HepG2 (cell line): ENCODE measurements around the gene RSF1. TPM values are rescaled to one million over a fixed set of nuclear protein-coding genes. Genes with fewer than 3 reads are reported as not detected.

Experiments used
- ATAC-seq: fragments of 200-7000 bp; cut with Tn5 transposase; 3 replicates; pipeline ENCODE4 v1.9.1; 2020; ENCODE audit warnings: mild to moderate bottlenecking, moderate library complexity
- BruUV-seq: library from RNA; stranded (reverse); fragments of 400-500 nt; replicated peaks from 2 replicates; lab custom pipeline; 2021; lab: Mats Ljungman, UMichigan
- CTCF ChIA-PET: fragments of 300-600 bp; formaldehyde crosslinking; extraction: SDS; loops from one replicate; lab custom pipeline; 2021; ENCODE audit warnings: low total read pairs, inconsistent platforms, low intra/inter-chr PET ratio; lab: Yijun Ruan, JAX
- POLR2A ChIA-PET: fragments of 350-600 bp; sonication (Branson Sonifier 250); formaldehyde crosslinking; loops from one replicate; lab custom pipeline; 2020; ENCODE audit warnings: antibody characterized with exemption, inconsistent platforms; lab: Yijun Ruan, JAX
- DNase-seq: peaks from one replicate; pipeline ENCODE4 v3.0.0-alpha.2; 2015; ENCODE audit warnings: low spot score
- FAIRE-seq: peaks from 3 replicates; lab custom pipeline; 2011; peaks lifted over from hg19 to GRCh38; lab: Jason Lieb, UNC
- H2AFZ ChIP-seq: one replicate; pipeline ENCODE4 v1.6.1; 2011; ENCODE audit warnings: low read length, inconsistent platforms
- H3K27ac ChIP-seq: fragments of 300-600 bp; 3 replicates; pipeline ENCODE4 v1.8.0; 2011; ENCODE audit warnings: mixed run types, mild to moderate bottlenecking, mixed read lengths, low read length, inconsistent platforms; ENCODE audit not compliant: insufficient read depth; ENCODE audit errors: extremely low read length
- H3K27me3 ChIP-seq, 2 experiments: fragments of 200-600 bp in 1 of 2; 2 replicates in 1 of 2; 3 replicates in 1 of 2; pipeline versions ENCODE4 v1.6.0 to v1.8.0; 2011; ENCODE audit warnings: low read length in 2 of 2, mild to moderate bottlenecking in 2 of 2, moderate library complexity in 2 of 2, inconsistent platforms in 1 of 2; ENCODE audit not compliant: insufficient read depth in 2 of 2, control insufficient read depth in 1 of 2
- H3K36me3 ChIP-seq, 2 experiments: fragments of 200-600 bp in 1 of 2; replicated peaks in 1 of 2; 2 replicates in 1 of 2; 3 replicates in 1 of 2; pipeline versions ENCODE4 v1.5.1 to v1.8.0; 2011; ENCODE audit warnings: low read length in 2 of 2, inconsistent platforms in 1 of 2; ENCODE audit not compliant: insufficient read depth in 2 of 2, control insufficient read depth in 1 of 2
- H3K4me1 ChIP-seq: 2 replicates; pipeline ENCODE4 v1.5.1; 2012; ENCODE audit warnings: low read length, inconsistent platforms; ENCODE audit not compliant: insufficient read depth
- H3K4me2 ChIP-seq: 2 replicates; pipeline ENCODE4 v1.6.0; 2011; ENCODE audit warnings: low read depth, low read length, inconsistent platforms
- H3K4me3 ChIP-seq, 3 experiments: fragments of 200-600 bp in 1 of 3; sonication (generic), shearing (Covaris generic) in 1 of 3; replicated peaks in 1 of 3; 2 replicates each; pipeline ENCODE4 v1.5.1; 2011 to 2016; ENCODE audit warnings: low read length in 3 of 3, inconsistent platforms in 2 of 3, low read depth in 2 of 3, mild to moderate bottlenecking in 2 of 3, control low read depth in 1 of 3, mixed read lengths in 1 of 3; ENCODE audit not compliant: insufficient read depth in 1 of 3
- H3K79me2 ChIP-seq: one replicate; pipeline ENCODE4 v1.6.1; 2011; ENCODE audit warnings: low read length, inconsistent platforms; ENCODE audit not compliant: insufficient read depth
- H3K9ac ChIP-seq: 2 replicates; pipeline ENCODE4 v1.6.0; 2011; ENCODE audit warnings: mild to moderate bottlenecking, low read depth, low read length, inconsistent platforms; ENCODE audit not compliant: insufficient read depth
- H3K9me3 ChIP-seq: 2 replicates; pipeline ENCODE4 v1.5.1; 2012; ENCODE audit warnings: mild to moderate bottlenecking, low read length
- H4K20me1 ChIP-seq: 2 replicates; pipeline ENCODE4 v1.6.0; 2011; ENCODE audit warnings: inconsistent platforms, mild to moderate bottlenecking, low read length, moderate library complexity; ENCODE audit not compliant: insufficient read depth
- AGO1 ChIP-seq: fragments of 200-400 bp; formaldehyde crosslinking; IDR thresholded peaks from 2 replicates; pipeline ENCODE4 v1.6.1; 2017; ENCODE audit warnings: mild to moderate bottlenecking, low read depth, low read length, moderate library complexity; ENCODE audit not compliant: poor library complexity, severe bottlenecking
- ATF7 ChIP-seq, 2 experiments: fragments of 450-650 bp in 1 of 2; sonication (generic) in 1 of 2; formaldehyde crosslinking in 1 of 2; IDR thresholded peaks; 2 replicates each; pipeline versions ENCODE4 v1.4.0 to v1.6.1; 2016 to 2020; ENCODE audit warnings: antibody characterized with exemption in 1 of 2, mild to moderate bottlenecking in 1 of 2, missing genetic modification reagents in 1 of 2
- BRD4 ChIP-seq: sonication (generic); formaldehyde crosslinking; IDR thresholded peaks from 2 replicates; pipeline ENCODE4 v1.4.0; 2020; ENCODE audit warnings: missing genetic modification reagents
- MEIS2 ChIP-seq: sonication (generic); formaldehyde crosslinking; IDR thresholded peaks from 2 replicates; pipeline ENCODE4 v1.9.0; 2021; ENCODE audit warnings: mild to moderate bottlenecking, missing genetic modification reagents
- MTA1 ChIP-seq: sonication (generic); formaldehyde crosslinking; IDR thresholded peaks from 2 replicates; pipeline ENCODE4 v1.4.0; 2020; ENCODE audit warnings: missing genetic modification reagents, mild to moderate bottlenecking, borderline replicate concordance
- NFE2 ChIP-seq: sonication (generic); formaldehyde crosslinking; IDR thresholded peaks from 2 replicates; pipeline ENCODE4 v1.4.0; 2020; ENCODE audit warnings: missing genetic modification reagents
- NR2F2 ChIP-seq: IDR thresholded peaks from 2 replicates; pipeline ENCODE4 v1.6.1; 2012; ENCODE audit warnings: low read depth, inconsistent platforms, borderline replicate concordance
- NR2F6 ChIP-seq, 2 experiments: IDR thresholded peaks; 2 replicates each; pipeline ENCODE4 v1.6.1; 2016; ENCODE audit warnings: antibody characterized with exemption in 1 of 2, mild to moderate bottlenecking in 1 of 2
- RELA ChIP-seq: sonication (generic); formaldehyde crosslinking; IDR thresholded peaks from 2 replicates; pipeline ENCODE4 v1.4.0; 2020; ENCODE audit warnings: missing genetic modification reagents
- REPIN1 ChIP-seq: sonication (generic); formaldehyde crosslinking; IDR thresholded peaks from 2 replicates; pipeline ENCODE4 v1.8.0; 2022; ENCODE audit warnings: missing genetic modification reagents, low read depth, mild to moderate bottlenecking, borderline replicate concordance
- SIX4 ChIP-seq: sonication (generic); formaldehyde crosslinking; IDR thresholded peaks from 2 replicates; pipeline ENCODE4 v1.4.0; 2020; ENCODE audit warnings: missing genetic modification reagents
- TGIF2 ChIP-seq: IDR thresholded peaks from 2 replicates; pipeline ENCODE4 v1.6.1; 2016; ENCODE audit warnings: control low read depth, missing compliant biosample characterization
- ZFP1 ChIP-seq: IDR thresholded peaks from 2 replicates; pipeline ENCODE4 v1.6.1; 2016
- ZFP36 ChIP-seq: fragments of 150-350 bp; IDR thresholded peaks from 2 replicates; pipeline ENCODE4 v1.6.1; 2018; ENCODE audit warnings: borderline replicate concordance, low read length, low read depth; ENCODE audit not compliant: partially characterized antibody
- ZNF468 ChIP-seq: sonication (generic); formaldehyde crosslinking; IDR thresholded peaks from 2 replicates; pipeline ENCODE4 v1.8.0; 2022; ENCODE audit warnings: mild to moderate bottlenecking, moderate library complexity, missing genetic modification reagents
- ZNF570 ChIP-seq: sonication (generic); formaldehyde crosslinking; IDR thresholded peaks from 2 replicates; pipeline ENCODE4 v1.4.0; 2020; ENCODE audit warnings: mild to moderate bottlenecking, missing genetic modification reagents, borderline replicate concordance
- ZNF652 ChIP-seq: IDR thresholded peaks from 2 replicates; pipeline ENCODE4 v1.6.1; 2016; ENCODE audit warnings: low read depth, borderline replicate concordance
- in situ Hi-C: cut with HindIII; loops from 2 replicates; pipeline ENCODE4 v1.10.0; 2017; ENCODE audit warnings: low pct_unique_long_range_greater_than_20kb; ENCODE audit not compliant: extremely low pct_ligation_motif_present
- intact Hi-C: fragments of 100-400 bp; cut with micrococcal nuclease; formaldehyde crosslinking; loops from one replicate; pipeline ENCODE4 v1.10.0; 2022; ENCODE audit not compliant: unreplicated experiment
- polyA plus RNA-seq, 8 experiments: library from polyadenylated mRNA; depleted of rRNA in 3 of 8; stranded (reverse) in 7 of 8; unstranded in 1 of 8; fragments of >200 nt; fragmentation: Illumina TruSeq in 4 of 8; extraction: Trizol in 4 of 8; gene quantifications; 2 replicates each; pipeline versions ENCODE4 v1.2.1 to v1.2.3, GENCODE V29; 2011 to 2016; ENCODE audit warnings: low read depth in 4 of 8, missing spikeins in 1 of 8, mixed read lengths in 1 of 8; ENCODE audit not compliant: insufficient read depth in 1 of 8
- total RNA-seq, 5 experiments: library from RNA; depleted of rRNA; stranded (reverse); fragments of >200 nt; fragmentation: Illumina TruSeq; extraction: Trizol; gene quantifications; 2 replicates each; pipeline ENCODE4 v1.2.3, GENCODE V29; 2016; ENCODE audit warnings: low read depth in 1 of 5
- TF ChIP-seq, protein P1 (sequence below): sonication (generic); formaldehyde crosslinking; IDR thresholded peaks from 2 replicates; pipeline ENCODE4 v1.5.1; 2020; ENCODE audit warnings: mild to moderate bottlenecking, missing genetic modification reagents
- TF ChIP-seq, protein P2 (sequence below), 2 experiments: sonication (generic) in 1 of 2; formaldehyde crosslinking in 1 of 2; IDR thresholded peaks; 2 replicates each; pipeline versions ENCODE4 v1.4.0 to v1.6.1; 2018 to 2020; ENCODE audit warnings: missing genetic modification reagents in 2 of 2, borderline replicate concordance in 1 of 2, low read depth in 1 of 2, mild to moderate bottlenecking in 1 of 2, missing biosample characterization in 1 of 2
- TF ChIP-seq, protein P3 (sequence below): sonication (generic); formaldehyde crosslinking; IDR thresholded peaks from 2 replicates; pipeline ENCODE4 v1.4.0; 2020; ENCODE audit warnings: mild to moderate bottlenecking, missing genetic modification reagents

The RSF1 gene
- total and polyA plus RNA-seq, 2 of the 13 experiments (the other 11 are each of a cell fraction or from before 2014, with no cell fraction given) = 15.5 to 33.1 TPM

DNA sequence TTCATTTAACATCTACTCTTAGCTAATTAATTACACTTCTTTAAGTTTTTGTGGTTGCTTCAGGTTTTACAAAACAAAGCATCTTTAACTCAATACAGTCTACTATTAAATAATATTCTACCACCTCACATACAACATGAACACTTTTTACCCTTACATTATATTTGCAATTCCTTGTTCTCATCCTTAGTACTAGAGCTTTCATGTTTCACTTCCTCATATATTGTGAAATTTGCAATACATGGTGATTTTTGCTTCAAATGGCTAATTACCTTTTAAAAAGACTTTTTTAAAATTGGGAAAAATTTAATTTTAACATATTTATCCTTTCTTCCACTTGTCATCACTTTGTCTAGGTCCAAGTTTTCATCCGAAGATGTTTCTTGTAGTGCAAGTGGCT is 37.5 kb downstream of the RSF1 start (continued):
- TF ChIP-seq, protein P1, sequence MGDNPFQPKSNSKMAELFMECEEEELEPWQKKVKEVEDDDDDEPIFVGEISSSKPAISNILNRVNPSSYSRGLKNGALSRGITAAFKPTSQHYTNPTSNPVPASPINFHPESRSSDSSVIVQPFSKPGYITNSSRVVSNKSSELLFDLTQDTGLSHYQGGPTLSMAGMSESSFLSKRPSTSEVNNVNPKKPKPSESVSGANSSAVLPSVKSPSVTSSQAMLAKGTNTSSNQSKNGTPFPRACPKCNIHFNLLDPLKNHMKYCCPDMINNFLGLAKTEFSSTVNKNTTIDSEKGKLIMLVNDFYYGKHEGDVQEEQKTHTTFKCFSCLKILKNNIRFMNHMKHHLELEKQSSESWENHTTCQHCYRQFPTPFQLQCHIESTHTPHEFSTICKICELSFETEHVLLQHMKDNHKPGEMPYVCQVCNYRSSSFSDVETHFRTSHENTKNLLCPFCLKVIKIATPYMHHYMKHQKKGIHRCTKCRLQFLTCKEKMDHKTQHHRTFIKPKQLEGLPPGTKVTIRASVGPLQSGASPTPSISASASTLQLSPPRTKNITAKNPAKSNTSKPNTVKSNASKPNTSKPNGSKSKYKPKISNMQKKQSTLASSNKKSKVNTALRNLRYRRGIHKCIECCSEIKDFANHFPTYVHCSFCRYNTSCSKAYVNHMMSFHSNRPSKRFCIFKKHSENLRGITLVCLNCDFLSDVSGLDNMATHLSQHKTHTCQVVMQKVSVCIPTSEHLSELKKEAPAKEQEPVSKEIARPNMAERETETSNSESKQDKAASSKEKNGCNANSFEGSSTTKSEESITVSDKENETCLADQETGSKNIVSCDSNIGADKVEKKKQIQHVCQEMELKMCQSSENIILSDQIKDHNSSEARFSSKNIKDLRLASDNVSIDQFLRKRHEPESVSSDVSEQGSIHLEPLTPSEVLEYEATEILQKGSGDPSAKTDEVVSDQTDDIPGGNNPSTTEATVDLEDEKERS (CRISPR knock-in tag) = no peak
- TF ChIP-seq ZNF468 (CRISPR knock-in tag) = no peak
- no peak for TF ChIP-seq MTA1 (CRISPR knock-in tag)
- TF ChIP-seq ZNF570 (CRISPR knock-in tag) = no peak
- no peak for TF ChIP-seq NR2F2
- no peak for TF ChIP-seq ATF7 (IDR thresholded peaks at IDR 0.05)
- TF ChIP-seq ATF7 (CRISPR knock-in tag; IDR thresholded peaks at IDR 0.05) = no peak
- TF ChIP-seq REPIN1 = no peak

DNA sequence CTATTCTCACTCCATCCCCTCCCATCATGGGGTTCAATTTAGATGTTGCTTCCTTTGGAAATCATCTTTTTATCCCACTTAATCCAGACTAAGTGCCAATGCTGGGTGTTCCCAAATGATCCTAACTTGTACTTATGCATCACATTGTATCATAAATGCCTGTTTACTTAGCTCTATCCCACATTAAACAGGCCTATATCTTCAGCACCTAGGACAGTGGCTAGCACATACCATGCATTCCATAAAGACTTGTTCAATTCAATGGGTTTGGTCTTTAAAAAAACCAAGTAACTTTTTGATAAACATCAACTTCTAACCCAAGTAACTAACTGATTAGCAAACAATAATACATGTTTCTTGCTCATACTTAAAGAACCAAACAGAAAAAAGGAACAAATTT is 40.6 kb downstream of the RSF1 start:
- DNase-seq (peak; percentile 29), FAIRE-seq (no peak), ATAC-seq (no peak)
- no peaks in the 10 kb centered on the region for H3K27me3 ChIP-seq
- in situ Hi-C loops = loop anchor here (5.0 kb wide), 1 partner anchor 222 kb away; no protein-coding TSS in a partner anchor
- intact Hi-C loops = no loop called here
- CTCF ChIA-PET = no interaction called here
- no peak overlapping the region for H3K4me2 ChIP-seq
- H3K79me2 ChIP-seq = peaks cover 56% of the 10 kb centered on the region
- no peak overlapping the region for H2AFZ ChIP-seq
- no TSS peak for BruUV-seq
- no peak overlapping the region for H3K27ac ChIP-seq
- H4K20me1 ChIP-seq = peaks cover 36% of the 10 kb centered on the region
- peaks cover 0 to 4% of the 10 kb centered on the region in 2 experiments; a peak in 1 of 5 replicates for H3K36me3 ChIP-seq
- no peak overlapping the region for H3K4me3 ChIP-seq
- peaks cover 20% of the 10 kb centered on the region for H3K4me1 ChIP-seq
- H3K9ac ChIP-seq = no peak overlapping the region
- no peaks in the 10 kb centered on the region for H3K9me3 ChIP-seq
- POLR2A ChIA-PET = no interaction called here
- TF ChIP-seq ZFP36 = no peak
- TF ChIP-seq NFE2 = no peak
- no peak for TF ChIP-seq BRD4 (CRISPR knock-in tag)
- TF ChIP-seq, protein P2, sequence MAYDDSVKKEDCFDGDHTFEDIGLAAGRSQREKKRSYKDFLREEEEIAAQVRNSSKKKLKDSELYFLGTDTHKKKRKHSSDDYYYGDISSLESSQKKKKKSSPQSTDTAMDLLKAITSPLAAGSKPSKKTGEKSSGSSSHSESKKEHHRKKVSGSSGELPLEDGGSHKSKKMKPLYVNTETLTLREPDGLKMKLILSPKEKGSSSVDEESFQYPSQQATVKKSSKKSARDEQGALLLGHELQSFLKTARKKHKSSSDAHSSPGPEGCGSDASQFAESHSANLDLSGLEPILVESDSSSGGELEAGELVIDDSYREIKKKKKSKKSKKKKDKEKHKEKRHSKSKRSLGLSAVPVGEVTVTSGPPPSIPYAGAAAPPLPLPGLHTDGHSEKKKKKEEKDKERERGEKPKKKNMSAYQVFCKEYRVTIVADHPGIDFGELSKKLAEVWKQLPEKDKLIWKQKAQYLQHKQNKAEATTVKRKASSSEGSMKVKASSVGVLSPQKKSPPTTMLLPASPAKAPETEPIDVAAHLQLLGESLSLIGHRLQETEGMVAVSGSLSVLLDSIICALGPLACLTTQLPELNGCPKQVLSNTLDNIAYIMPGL (CRISPR knock-in tag; IDR thresholded peaks at IDR 0.05; ENCODE audit: borderline replicate concordance in 1 of 2, low read depth in 1 of 2) = no peak
- no peak for TF ChIP-seq RELA (CRISPR knock-in tag)
- no peak for TF ChIP-seq ZFP1 (CRISPR knock-in tag)
- 0 out of 2 replicates have a peak, but pooled peaks have one; percentile 21 for TF ChIP-seq SIX4
- TF ChIP-seq, protein P3, sequence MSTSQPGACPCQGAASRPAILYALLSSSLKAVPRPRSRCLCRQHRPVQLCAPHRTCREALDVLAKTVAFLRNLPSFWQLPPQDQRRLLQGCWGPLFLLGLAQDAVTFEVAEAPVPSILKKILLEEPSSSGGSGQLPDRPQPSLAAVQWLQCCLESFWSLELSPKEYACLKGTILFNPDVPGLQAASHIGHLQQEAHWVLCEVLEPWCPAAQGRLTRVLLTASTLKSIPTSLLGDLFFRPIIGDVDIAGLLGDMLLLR (CRISPR knock-in tag) = no peak
- no peak for TF ChIP-seq ZNF652 (CRISPR knock-in tag)
- TF ChIP-seq TGIF2 = peak; percentile 62; the same call in 1 of the 2 replicates
- no peak for TF ChIP-seq NR2F6 (IDR thresholded peaks at IDR 0.05)
- no peak for TF ChIP-seq NR2F6 (CRISPR knock-in tag; IDR thresholded peaks at IDR 0.05)
- no peak for TF ChIP-seq MEIS2 (CRISPR knock-in tag)
- no peak for TF ChIP-seq AGO1
